Measurements from ENCODE around the gene HSD11B2.
A peak's percentile ranks its signal among the peaks of the same experiment; 100 is the strongest.

- TF ChIP-seq CTCF (conservative IDR thresholded peaks at IDR 0.05; ENCODE audit: low read length) = peak; percentile 81
- TF ChIP-seq EZH2phosphoT487 (IDR thresholded peaks at IDR 0.05; ENCODE audit: borderline replicate concordance, low read depth, low read length) = no peak
These were observed 16.7 kb downstream of the HSD11B2 start for GRCh38 chr16:67447508-67448076.

Data from OCI-LY7 (cell line).